ENCODE measurements around the gene BHLHA15.
A peak's percentile ranks its signal among the peaks of the same experiment; 100 is the strongest.

The BHLHA15 gene

DNA sequence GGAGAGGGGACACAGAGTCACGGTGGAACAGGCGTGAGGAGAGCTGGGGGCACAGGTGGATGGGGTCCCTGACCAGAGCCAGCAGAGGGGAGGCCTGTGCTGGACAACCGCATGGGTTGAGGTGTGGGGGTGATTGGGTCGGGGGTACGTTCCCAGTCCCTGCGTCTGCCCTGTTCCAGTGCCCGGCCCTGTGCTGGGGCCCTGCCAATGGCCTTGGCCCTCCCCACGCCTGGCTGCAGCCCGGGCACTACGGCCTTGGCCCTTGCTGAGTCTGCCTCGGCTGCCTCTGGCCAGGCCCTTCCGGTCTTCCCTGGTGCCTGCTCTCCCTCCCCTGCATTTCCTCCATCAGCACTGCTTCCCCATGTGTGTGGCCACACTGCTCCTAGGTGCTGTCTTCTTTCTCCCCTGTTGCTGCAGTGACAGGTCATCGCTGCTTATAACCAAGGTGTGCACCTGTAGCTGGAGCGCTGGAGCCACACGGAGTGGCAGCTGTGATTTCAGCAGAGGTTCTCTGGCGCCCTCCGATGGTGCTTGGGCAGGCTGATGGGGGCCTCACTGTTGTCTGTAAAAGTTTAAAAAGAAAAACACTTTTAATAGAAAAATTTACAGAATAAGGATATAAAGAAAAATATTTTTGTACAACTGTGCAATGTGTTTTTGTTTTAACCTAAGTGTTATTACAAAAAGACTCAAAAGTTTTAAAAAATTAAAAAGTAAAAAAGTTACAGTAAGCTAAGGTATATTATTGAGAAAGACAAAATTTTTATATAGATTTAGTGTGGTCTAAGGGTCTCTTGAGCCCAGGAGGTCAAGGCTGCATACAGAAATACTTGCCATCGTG is 45.2 kb upstream of the BHLHA15 start:
- Histone ChIP-seq H2BK5ac (ENCODE audit: low read depth, low read length, poor library complexity) (no peak overlapping the region), H2AFZ (ENCODE audit: insufficient read depth, low read length, poor library complexity) (no peak overlapping the region), H4K12ac (ENCODE audit: low read depth, low read length) (no peak overlapping the region), H2AK5ac (ENCODE audit: low read length) (no peak overlapping the region), H3K9ac (ENCODE audit: low read length) (no peak overlapping the region), H2BK12ac (ENCODE audit: low read length) (no peak overlapping the region), H2BK120ac (ENCODE audit: insufficient read depth, low read length, poor library complexity) (no peak overlapping the region), H3K79me1 (ENCODE audit: low read length) (no peaks in the 10 kb centered on the region), H4K8ac (ENCODE audit: low read depth, low read length) (no peak overlapping the region), H4K91ac (ENCODE audit: low read depth, low read length) (no peak overlapping the region), H3K27me3 (ENCODE audit: insufficient read depth, low read length) (no peaks in the 10 kb centered on the region), H3K36me3 (ENCODE audit: control insufficient read depth in 1 of 2, insufficient read depth in 2 of 2, low read length in 2 of 2) (no peaks in the 10 kb centered on the region), H3K4me3 (ENCODE audit: low read depth, low read length) (no peak overlapping the region), H3K18ac (ENCODE audit: low read length) (no peak overlapping the region), H3K9me3 (ENCODE audit: insufficient read depth, low read depth, low read length) (no peaks in the 10 kb centered on the region), H3K4ac (ENCODE audit: low read depth, low read length) (no peak overlapping the region), H3K23ac (ENCODE audit: low read length) (no peak overlapping the region), H3K27ac (ENCODE audit: low read depth, low read length) (no peak overlapping the region), H3K79me2 (ENCODE audit: control insufficient read depth, insufficient read depth, low read length, poor library complexity) (no peaks in the 10 kb centered on the region), H3K4me2 (ENCODE audit: low read length) (no peak overlapping the region), H3K14ac (ENCODE audit: low read length) (no peak overlapping the region), H3K4me1 (ENCODE audit: control insufficient read depth in 1 of 2, insufficient read depth in 2 of 2, low read length in 2 of 2) (peaks cover 2% of the 10 kb centered on the region in 2 experiments)
- DNase-seq, result peak; percentile 56 to 72
- no CpG with 5 or more reads among the region's 18 CpGs for WGBS (ENCODE audit: extremely low coverage, insufficient coverage, insufficient read length)

DNA sequence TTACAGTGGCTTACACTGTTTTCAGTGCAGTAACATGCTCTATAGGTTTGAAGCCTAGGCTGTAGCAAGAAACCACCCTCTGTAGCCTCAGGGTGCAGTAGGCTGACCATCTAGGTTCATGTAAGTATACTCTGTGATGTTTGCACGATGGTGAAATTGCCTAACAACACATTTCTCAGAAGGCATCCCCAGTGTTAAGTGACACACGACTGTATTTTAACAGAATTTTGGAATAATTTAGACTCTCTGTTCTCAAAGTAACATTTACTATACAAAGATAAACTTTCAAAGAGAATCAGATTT is 44.6 kb upstream of the BHLHA15 start:
- H3K23ac ChIP-seq (ENCODE audit: low read length), result no peak overlapping the region
- DNase-seq, result peak; percentile 22 to 64
- no peak overlapping the region for H3K27ac ChIP-seq (ENCODE audit: low read depth, low read length)
- H2AK5ac ChIP-seq (ENCODE audit: low read length), result no peak overlapping the region
- no peak overlapping the region for H2AFZ ChIP-seq (ENCODE audit: insufficient read depth, low read length, poor library complexity)
- no peak overlapping the region for H4K91ac ChIP-seq (ENCODE audit: low read depth, low read length)
- H3K14ac ChIP-seq (ENCODE audit: low read length), result no peak overlapping the region
- WGBS (ENCODE audit: extremely low coverage, insufficient coverage, insufficient read length), result no CpG with 5 or more reads among the region's 2 CpGs
- H3K4ac ChIP-seq (ENCODE audit: low read depth, low read length), result no peak overlapping the region
- H3K79me2 ChIP-seq (ENCODE audit: control insufficient read depth, insufficient read depth, low read length, poor library complexity), result no peaks in the 10 kb centered on the region
- no peak overlapping the region for H4K8ac ChIP-seq (ENCODE audit: low read depth, low read length)
- H3K4me1 ChIP-seq (ENCODE audit: control insufficient read depth in 1 of 2, insufficient read depth in 2 of 2, low read length in 2 of 2), result peaks cover 2% of the 10 kb centered on the region in 2 experiments
- H3K9ac ChIP-seq (ENCODE audit: low read length), result no peak overlapping the region
- no peaks in the 10 kb centered on the region for H3K9me3 ChIP-seq (ENCODE audit: insufficient read depth, low read depth, low read length)
- H2BK5ac ChIP-seq (ENCODE audit: low read depth, low read length, poor library complexity), result no peak overlapping the region
- H3K18ac ChIP-seq (ENCODE audit: low read length), result no peak overlapping the region
- no peaks in the 10 kb centered on the region for H3K27me3 ChIP-seq (ENCODE audit: insufficient read depth, low read length)
- no peak overlapping the region for H3K4me2 ChIP-seq (ENCODE audit: low read length)
- H3K79me1 ChIP-seq (ENCODE audit: low read length), result no peaks in the 10 kb centered on the region
- H2BK120ac ChIP-seq (ENCODE audit: insufficient read depth, low read length, poor library complexity), result no peak overlapping the region
- H3K36me3 ChIP-seq (ENCODE audit: control insufficient read depth in 1 of 2, insufficient read depth in 2 of 2, low read length in 2 of 2), result peaks cover 0 to 3% of the 10 kb centered on the region in 2 experiments
- H2BK12ac ChIP-seq (ENCODE audit: low read length), result no peak overlapping the region
- no peak overlapping the region for H3K4me3 ChIP-seq (ENCODE audit: low read depth, low read length)
- no peak overlapping the region for H4K12ac ChIP-seq (ENCODE audit: low read depth, low read length)

DNA sequence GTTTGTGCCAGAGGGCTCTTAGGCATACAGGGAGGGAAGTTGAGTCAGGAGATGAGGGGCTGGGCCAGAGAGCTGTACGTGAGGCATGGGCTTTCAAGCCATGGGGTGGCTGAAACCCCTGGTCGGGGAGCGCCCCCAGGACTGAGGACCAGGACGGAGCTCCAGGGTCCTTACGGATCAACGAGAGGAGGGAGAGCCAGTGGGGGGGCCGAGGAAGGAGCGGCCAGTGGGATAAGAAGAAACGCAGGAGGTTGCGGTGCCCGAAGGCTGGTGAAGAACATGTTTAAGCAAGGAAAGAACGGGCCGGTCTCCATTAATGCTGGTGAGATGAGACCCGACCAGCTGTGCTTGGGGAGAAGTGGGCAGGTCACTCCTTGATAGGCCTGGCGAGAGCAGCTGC is 43.6 kb upstream of the BHLHA15 start:
- H3K23ac ChIP-seq (ENCODE audit: low read length), result no peak overlapping the region

DNA sequence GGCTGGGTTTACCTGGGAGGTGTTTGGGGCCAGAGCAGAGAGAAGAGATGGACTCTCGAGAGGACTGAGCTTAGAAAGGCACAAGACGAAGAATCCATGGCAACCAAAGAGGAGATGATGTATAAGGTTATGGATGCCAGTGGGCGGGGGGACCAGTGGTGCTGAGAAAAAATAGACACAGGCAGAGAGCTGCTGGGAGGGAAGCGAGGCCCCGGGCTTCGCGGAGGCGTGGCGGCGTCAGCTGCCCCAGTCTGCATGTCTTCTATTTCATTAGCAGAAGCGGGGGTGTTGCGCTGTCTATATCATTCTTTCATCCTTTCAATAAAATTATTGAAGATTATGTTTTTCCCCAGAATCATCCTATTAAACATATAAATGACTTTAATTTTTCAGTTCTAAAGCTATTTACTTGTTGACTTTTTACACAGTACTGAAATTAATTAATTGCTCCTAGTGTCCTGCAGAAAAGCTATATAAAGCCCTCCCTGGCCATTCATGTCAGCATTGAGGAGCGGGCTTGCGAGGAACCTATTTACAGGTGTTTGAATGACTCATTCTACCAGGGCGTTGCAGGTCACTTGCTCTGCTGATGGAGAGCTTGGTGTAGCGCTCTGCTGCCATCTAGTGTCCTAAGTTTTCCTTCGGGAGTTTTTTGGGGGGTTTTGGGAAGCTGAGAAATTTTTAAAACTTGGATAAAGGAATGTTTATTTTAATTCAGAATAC is 42.9 kb upstream of the BHLHA15 start:
- H3K4me2 ChIP-seq (ENCODE audit: low read length), result no peak overlapping the region
- H3K9me3 ChIP-seq (ENCODE audit: insufficient read depth, low read depth, low read length), result no peaks in the 10 kb centered on the region
- peak; percentile 57 to 84 for DNase-seq
- no peak overlapping the region for H2BK120ac ChIP-seq (ENCODE audit: insufficient read depth, low read length, poor library complexity)
- no peak overlapping the region for H4K91ac ChIP-seq (ENCODE audit: low read depth, low read length)
- no peak overlapping the region for H2AFZ ChIP-seq (ENCODE audit: insufficient read depth, low read length, poor library complexity)
- no peak overlapping the region for H3K27ac ChIP-seq (ENCODE audit: low read depth, low read length)
- no peak overlapping the region for H4K8ac ChIP-seq (ENCODE audit: low read depth, low read length)
- no peaks in the 10 kb centered on the region for H3K27me3 ChIP-seq (ENCODE audit: insufficient read depth, low read length)
- no peak overlapping the region for H4K12ac ChIP-seq (ENCODE audit: low read depth, low read length)
- H3K18ac ChIP-seq (ENCODE audit: low read length), result no peak overlapping the region
- no peak overlapping the region for H2BK12ac ChIP-seq (ENCODE audit: low read length)
- H3K4me3 ChIP-seq (ENCODE audit: low read depth, low read length), result no peak overlapping the region
- no peak overlapping the region for H3K4ac ChIP-seq (ENCODE audit: low read depth, low read length)
- WGBS (ENCODE audit: extremely low coverage, insufficient coverage, insufficient read length), result no CpG with 5 or more reads among the region's 17 CpGs
- H3K9ac ChIP-seq (ENCODE audit: low read length), result no peak overlapping the region
- H3K36me3 ChIP-seq (ENCODE audit: control insufficient read depth in 1 of 2, insufficient read depth in 2 of 2, low read length in 2 of 2), result peaks cover 0 to 7% of the 10 kb centered on the region in 2 experiments
- H3K23ac ChIP-seq (ENCODE audit: low read length), result no peak overlapping the region
- H2BK5ac ChIP-seq (ENCODE audit: low read depth, low read length, poor library complexity), result no peak overlapping the region
- H3K14ac ChIP-seq (ENCODE audit: low read length), result no peak overlapping the region
- no peaks in the 10 kb centered on the region for H3K79me1 ChIP-seq (ENCODE audit: low read length)
- H2AK5ac ChIP-seq (ENCODE audit: low read length), result no peak overlapping the region
- no peaks in the 10 kb centered on the region for H3K79me2 ChIP-seq (ENCODE audit: control insufficient read depth, insufficient read depth, low read length, poor library complexity)
- H3K4me1 ChIP-seq (ENCODE audit: control insufficient read depth in 1 of 2, insufficient read depth in 2 of 2, low read length in 2 of 2), result peaks cover 2% of the 10 kb centered on the region in 2 experiments

More for the DNA sequence above, 43.6 kb upstream of the BHLHA15 start:
- no peak overlapping the region for H3K4me2 ChIP-seq (ENCODE audit: low read length)
- H3K36me3 ChIP-seq (ENCODE audit: control insufficient read depth in 1 of 2, insufficient read depth in 2 of 2, low read length in 2 of 2), result peaks cover 0 to 7% of the 10 kb centered on the region in 2 experiments
- no peaks in the 10 kb centered on the region for H3K79me1 ChIP-seq (ENCODE audit: low read length)
- no peak overlapping the region for H4K91ac ChIP-seq (ENCODE audit: low read depth, low read length)
- no peak overlapping the region for H2AFZ ChIP-seq (ENCODE audit: insufficient read depth, low read length, poor library complexity)
- H2BK120ac ChIP-seq (ENCODE audit: insufficient read depth, low read length, poor library complexity), result no peak overlapping the region
- H2BK5ac ChIP-seq (ENCODE audit: low read depth, low read length, poor library complexity), result no peak overlapping the region
- no peak overlapping the region for H3K4ac ChIP-seq (ENCODE audit: low read depth, low read length)
- WGBS (ENCODE audit: extremely low coverage, insufficient coverage, insufficient read length), result no CpG with 5 or more reads among the region's 15 CpGs
- peaks cover 2% of the 10 kb centered on the region in 2 experiments for H3K4me1 ChIP-seq (ENCODE audit: control insufficient read depth in 1 of 2, insufficient read depth in 2 of 2, low read length in 2 of 2)
- H4K12ac ChIP-seq (ENCODE audit: low read depth, low read length), result no peak overlapping the region
- H3K27me3 ChIP-seq (ENCODE audit: insufficient read depth, low read length), result no peaks in the 10 kb centered on the region
- no peak overlapping the region for H2BK12ac ChIP-seq (ENCODE audit: low read length)
- no peak overlapping the region for H3K4me3 ChIP-seq (ENCODE audit: low read depth, low read length)
- H3K18ac ChIP-seq (ENCODE audit: low read length), result no peak overlapping the region
- H3K9ac ChIP-seq (ENCODE audit: low read length), result no peak overlapping the region
- no peak overlapping the region for H2AK5ac ChIP-seq (ENCODE audit: low read length)
- no peaks in the 10 kb centered on the region for H3K79me2 ChIP-seq (ENCODE audit: control insufficient read depth, insufficient read depth, low read length, poor library complexity)
- no peak overlapping the region for H4K8ac ChIP-seq (ENCODE audit: low read depth, low read length)
- DNase-seq, result no peak
- no peaks in the 10 kb centered on the region for H3K9me3 ChIP-seq (ENCODE audit: insufficient read depth, low read depth, low read length)
- H3K14ac ChIP-seq (ENCODE audit: low read length), result no peak overlapping the region
- H3K27ac ChIP-seq (ENCODE audit: low read depth, low read length), result no peak overlapping the region
